HG03196 (cell line): ENCODE measurements around the gene MBP.

Source experiments
- ATAC-seq: cut with Tn5 transposase; IDR thresholded peaks from one replicate; pipeline ENCODE4 v1.9.1; 2021; ENCODE audit not compliant: unreplicated experiment

Gene MBP

GRCh38 chr18:77132369-77133050, at the start of gene MBP:
Gene MBP, minus strand, starts transcription at chr18:77132783. Its CDS starts 27,522 bp downstream, at chr18:77105261.
- ATAC-seq = peak; percentile 51

DNA sequence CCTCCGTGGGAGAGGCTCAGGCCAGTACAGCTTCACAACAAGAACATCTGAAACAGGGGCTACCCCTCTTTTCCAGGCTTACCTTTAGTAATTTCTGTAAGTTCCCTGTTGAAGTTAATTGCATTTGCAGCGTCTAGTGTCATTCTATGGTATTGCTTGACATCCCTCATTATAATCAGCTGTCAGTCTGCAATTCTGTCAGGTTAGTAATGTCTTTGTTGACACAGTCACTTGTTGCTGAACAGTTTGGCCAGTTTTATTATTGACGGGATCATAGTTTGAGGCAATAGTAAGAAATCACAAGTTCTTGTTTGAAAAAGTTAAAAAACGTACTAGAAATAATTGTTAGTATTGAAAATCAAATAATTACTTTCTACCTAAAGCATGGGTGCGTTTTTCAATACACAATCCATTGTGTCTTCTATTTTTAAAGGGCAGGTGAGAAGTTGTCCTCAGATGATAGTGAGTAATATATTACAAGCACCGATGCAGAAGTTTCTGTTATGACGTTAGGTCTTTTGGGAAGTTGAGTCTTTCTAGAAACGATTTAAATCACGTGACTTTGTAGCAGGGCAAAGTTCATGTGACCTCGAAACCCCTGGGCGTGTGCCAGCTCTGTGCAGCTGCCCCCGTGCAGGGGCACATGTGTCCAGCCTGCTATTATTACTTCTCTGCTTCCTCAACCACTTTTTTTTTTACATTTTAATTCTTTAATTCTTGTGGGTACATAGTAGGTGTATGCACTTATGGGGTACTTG, 49.5 kb upstream of the MBP start:
- no peak for ATAC-seq

DNA sequence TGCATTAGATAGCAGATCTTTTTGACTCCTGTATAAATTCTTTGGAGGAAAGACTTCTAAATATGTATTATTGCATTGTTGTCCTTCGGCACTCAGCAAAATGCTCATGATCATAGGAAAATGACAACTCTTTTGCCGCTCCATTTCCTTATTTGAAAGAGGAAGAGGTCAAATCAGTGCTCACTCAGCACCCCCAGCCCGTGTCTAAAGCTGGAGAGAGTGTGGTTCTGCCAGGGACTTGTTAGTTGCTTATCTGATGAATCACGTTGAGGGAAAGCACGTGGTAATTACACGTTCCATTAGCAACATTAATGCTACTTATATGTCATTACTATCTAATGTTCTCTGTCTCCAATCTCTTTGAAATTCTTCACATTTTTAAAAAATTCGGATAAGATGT, 46.0 kb upstream of the MBP start:
- ATAC-seq = no peak

DNA sequence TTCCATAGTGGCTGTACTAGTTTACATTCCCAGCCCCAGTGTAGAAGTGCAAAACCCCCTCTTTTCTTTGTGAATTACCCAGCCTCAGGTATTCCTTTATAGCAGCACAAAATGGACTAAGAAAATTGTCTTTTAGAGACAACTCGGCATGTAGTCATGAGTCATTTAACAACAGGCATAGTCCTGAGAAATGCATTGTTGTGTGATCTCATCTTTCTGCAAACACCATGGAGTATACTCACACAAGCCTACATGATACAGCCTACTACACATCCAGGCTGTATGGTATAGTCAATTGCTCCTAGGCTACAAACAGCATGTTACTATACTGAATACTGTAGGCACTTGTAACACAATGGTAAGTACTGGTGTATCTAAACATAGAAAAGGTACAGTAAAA, 44.4 kb upstream of the MBP start:
- ATAC-seq = no peak

DNA sequence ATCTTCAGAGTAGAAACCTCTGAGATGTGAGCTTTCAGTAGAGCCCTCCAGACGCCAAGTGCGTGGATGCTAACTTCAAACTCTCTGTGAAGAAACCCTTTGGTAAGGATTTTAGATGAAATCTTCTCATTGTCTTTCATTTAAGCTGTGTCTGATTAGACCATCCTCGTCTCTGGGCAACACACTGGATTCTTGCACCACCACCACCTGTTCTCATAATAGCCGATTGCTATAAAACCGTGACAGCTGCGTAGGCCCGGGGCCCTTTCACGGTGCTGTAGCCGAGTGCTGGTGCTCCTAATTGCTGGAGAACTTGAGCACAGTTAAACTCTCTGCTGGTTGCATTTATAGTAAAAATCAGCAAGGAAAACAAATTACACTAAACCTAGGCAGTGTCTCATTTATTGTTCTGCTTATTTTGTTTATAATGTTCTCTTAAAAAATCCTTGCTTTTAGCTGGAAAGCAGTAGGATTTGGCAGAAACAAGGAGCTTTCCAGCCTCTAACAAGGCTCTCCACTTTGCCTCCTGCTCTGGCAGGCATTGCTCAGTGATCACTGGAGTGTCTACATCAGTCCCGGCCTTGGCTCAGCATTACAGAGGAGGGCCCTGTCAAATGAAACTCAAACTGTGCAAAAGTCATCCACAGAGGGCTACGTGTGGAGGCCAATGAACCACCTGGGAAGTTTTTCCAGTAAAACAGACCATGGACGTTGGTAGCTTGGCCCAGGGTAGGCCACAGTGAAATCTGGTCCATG, 40.9 kb upstream of the MBP start:
- no peak for ATAC-seq

GRCh38 chr18:77170890-77171410, 38.4 kb upstream of the MBP start:
- no peak for ATAC-seq

DNA sequence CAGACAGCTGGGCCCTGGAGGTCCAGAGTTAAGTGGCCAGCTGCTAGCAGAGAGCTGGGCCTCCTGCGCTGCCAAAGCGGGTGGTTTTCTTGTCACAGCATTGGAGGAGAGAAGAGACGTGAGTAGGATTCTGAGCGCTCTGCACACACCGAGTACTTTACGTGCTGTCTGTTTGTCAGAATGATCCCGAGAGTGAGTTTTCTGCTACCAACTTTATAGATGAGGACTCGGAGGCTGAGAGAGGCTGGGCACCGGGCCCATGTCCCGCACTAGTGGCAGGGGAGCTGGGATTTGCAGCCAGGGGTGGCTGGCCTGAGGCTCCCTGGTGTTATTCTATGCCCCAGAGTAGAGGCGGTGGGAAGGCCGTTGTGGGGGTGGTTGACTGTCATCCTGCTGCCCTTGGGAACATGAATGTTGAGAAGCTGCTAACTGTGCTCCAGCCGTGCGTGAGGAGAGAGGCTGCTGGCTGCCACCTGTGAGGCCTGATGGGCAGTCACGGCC, 36.3 kb upstream of the MBP start:
- no peak for ATAC-seq

- no peak for ATAC-seq
Measured at GRCh38 chr18:77167251-77167650, 34.7 kb upstream of the MBP start.

- no peak for ATAC-seq
Measured at GRCh38 chr18:77166523-77166922, 33.9 kb upstream of the MBP start.

- no peak for ATAC-seq
Measured at GRCh38 chr18:77165503-77166188, 33.1 kb upstream of the MBP start.

DNA sequence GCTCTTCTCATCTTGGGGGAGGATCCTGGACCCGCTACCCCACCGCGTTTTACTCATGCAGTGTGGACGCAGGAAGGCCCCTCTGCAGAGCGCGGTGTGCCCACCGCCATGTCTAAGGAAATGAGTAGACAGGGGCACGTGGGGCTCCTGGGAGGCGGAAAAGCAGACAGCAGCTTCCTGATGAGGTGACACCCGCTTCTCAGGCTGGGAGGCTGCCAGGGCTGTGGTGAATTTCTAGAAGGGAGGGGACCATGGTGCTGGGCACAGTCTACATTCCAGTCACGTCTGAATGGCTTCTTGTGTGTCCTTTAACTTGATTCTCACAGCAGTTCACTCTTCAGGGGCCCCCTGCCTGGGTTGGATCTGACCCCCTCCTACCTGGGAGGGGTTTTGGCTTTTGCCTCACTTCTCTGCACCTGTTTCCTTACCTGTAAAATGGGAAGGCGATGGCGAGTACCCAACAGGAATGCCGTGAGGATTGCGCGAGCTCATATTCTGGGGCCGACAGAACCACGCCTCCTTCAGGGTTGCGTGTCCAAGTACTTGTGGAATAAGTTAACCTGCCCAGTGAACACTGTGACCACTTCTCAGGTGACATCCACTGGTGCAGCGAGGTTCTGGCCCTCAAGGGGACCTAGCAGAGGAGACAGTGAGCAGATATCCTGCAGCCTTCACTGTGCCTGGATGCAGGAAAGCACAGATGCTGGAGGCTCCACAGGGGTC, 32.3 kb upstream of the MBP start:
- ATAC-seq = no peak

- ATAC-seq = no peak
Measured at GRCh38 chr18:77164026-77164425, 31.4 kb upstream of the MBP start.

GRCh38 chr18:77162580-77162979, 30.0 kb upstream of the MBP start:
- no peak for ATAC-seq

DNA sequence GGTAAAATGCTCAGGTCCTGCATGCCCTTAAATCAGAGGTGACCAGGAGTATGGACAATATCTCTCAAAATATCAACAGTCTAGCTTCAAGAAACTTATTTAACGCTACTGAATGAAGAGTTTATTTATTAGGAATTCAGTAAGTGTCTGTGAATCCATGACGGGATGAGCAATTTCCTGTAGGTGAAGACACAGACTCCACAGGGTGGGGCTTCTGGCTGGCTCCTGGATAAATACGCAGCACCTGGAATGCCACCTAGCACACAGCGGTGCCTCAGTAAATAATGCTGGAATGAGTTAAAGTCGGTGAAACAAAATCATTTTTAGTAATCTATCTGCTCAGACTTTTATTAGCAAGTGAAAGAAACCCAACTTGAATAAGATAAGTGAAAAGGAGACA, 29.4 kb upstream of the MBP start:
- no peak for ATAC-seq

DNA sequence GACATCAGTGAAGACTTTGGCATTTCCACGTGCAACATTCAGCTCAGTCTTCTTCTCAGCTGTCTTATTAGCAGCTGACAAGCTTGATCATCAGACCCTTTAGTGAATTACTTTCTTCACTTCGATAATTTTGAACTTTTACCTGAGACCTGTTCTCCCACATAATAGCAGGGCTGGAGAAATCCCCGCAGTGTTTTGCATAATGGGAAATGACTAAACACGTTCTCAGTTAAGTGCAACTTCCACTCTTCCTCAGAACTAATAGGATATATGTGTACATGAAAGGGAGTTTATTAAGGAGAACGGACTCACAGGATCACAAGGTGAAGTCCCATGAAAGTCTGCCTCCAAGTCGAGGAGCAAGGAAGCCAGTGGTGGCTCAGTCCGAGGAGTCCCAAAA, 28.8 kb upstream of the MBP start:
- no peak for ATAC-seq

GRCh38 chr18:77160515-77160914, 27.9 kb upstream of the MBP start:
- ATAC-seq = no peak

- ATAC-seq = no peak
Measured at GRCh38 chr18:77157312-77157711, 24.7 kb upstream of the MBP start.

GRCh38 chr18:77155031-77155430, 22.4 kb upstream of the MBP start:
- no peak for ATAC-seq

DNA sequence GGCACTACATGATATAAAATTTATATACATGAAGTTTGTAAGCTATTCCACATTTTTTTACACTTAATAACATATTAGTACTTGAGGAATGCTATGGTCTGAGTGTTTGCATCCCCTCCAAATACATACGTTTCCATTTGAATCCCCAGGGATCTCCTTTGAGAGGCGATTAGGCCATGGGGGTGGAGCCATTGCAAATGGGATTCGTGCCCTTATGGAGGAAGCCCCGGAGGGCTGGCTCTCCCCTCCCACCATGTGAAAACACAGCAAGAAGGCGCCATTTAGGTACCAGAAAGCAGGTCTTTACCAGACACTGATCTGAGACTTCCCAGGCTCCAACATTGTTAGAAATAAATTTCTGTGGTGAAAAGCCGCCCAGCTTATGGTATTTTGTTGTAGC, 20.8 kb upstream of the MBP start:
- ATAC-seq = no peak

DNA sequence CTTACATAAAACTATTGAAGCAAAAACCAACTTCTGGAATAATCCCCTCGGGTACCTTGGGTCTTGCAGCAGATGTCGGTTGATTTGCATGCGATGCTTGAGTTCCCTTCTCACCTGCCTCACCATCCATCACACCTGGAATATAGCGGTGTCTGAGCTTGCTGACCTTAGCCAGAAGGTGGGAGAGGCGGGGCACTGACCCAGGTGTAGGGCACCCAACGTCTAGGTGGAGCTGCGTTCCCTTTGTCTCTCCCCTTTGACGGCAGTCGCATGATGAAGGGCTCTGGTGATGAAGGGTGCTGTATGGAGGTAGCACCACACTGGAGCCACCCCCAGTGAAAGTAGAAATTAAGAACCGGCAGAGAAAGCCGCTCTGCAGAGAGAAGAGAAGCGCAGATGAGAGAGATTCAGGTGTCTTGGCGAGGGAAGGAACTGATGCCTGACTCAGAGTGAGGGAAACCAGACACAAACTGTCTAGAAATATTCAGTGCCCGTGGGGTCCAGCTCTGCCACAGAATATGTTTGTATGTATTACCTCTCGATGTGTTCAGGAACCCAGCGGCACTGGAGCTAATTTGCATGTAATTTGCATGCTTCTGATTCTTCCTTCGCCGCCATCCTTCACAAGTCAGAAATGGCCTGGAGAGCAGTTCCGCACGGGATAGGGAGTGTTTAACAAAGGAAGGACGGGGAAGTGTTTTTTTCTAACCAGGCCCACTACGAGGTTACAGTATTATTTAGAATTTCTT, 19.4 kb upstream of the MBP start:
- ATAC-seq = no peak
